HG02571 (cell line): ENCODE measurements around the gene HOXB5.

Experiments used
- ATAC-seq: cut with Tn5 transposase; IDR thresholded peaks from one replicate; pipeline ENCODE4 v1.9.1; 2021; ENCODE audit warnings: mild to moderate bottlenecking, moderate library complexity; ENCODE audit not compliant: unreplicated experiment

HOXB5 gene

GRCh38 chr17:48576479-48577309, 16.9 kb downstream of the HOXB5 start:
- no peak for ATAC-seq

DNA sequence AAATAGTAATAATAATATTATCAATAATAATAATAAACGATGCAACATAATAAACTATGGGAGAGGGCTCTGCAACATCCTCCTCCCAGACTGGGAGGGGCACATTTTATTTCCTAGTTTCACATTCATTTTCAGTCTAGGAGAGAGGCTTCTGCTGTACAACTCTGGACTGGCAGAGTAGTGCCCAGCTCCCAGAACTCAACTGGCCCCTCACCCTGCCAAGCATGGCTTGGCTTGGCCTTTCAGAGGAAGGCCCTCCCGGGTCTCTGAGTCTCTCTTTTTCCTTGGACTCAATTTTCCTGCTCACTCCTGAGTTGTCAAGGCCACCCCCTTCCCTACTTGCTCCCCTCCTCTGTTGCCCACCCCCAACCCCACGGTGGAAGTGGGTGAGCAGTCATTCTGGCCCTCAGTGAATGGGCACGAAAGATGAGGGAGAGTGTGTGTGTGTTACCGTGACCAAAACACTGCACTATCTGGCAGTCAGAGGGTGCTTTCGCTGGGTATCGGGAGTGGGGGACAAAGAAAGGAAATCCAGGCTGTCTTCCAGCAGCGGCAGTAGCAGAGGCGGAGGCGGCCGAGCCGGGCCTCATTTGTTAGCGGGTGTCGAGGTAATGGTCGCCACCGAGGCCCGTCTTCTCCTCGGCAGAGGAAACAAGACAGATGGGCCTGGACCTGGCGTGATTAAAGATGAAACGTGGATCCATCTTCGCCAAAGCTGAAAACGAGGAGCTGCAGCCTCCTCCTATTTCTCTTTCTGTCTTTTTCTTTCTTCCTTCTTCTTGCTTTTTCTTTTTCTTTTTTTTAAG, 17.7 kb downstream of the HOXB5 start:
- no peak for ATAC-seq

- ATAC-seq, result no peak
Measured at GRCh38 chr17:48575066-48575582, 18.5 kb downstream of the HOXB5 start.

GRCh38 chr17:48574505-48575065, 19.0 kb downstream of the HOXB5 start:
- no peak for ATAC-seq

DNA sequence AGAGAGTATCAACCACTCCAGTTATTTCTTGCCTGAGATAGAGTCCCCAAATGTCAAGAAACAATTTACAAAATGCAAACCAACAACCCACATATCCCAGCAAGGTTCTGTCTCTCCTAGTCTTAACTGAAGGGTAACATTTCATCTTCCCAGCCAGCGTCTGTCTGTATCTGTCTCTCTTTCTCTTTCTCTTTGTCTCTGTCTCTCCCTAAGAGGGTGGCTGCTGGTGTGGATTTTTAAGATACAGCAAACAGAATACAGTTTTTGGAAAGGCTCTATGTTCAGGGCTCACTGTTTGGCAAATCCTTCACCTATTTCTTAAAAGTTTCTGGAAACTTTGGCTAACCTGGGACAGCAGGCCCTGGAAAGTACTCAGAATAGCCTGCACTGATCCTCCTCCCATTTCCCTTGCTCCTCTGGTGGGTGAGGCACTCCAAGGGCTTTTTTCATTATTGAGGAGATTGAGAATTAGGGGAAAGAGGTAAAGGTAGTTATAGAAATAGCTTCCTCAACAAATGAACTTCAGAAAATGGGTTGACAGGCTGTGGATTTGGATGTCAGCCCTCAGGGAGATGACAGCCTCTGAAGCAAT, 21.7 kb downstream of the HOXB5 start:
- no peak for ATAC-seq

- ATAC-seq, result no peak
Measured at GRCh38 chr17:48571024-48571818, 22.4 kb downstream of the HOXB5 start.

DNA sequence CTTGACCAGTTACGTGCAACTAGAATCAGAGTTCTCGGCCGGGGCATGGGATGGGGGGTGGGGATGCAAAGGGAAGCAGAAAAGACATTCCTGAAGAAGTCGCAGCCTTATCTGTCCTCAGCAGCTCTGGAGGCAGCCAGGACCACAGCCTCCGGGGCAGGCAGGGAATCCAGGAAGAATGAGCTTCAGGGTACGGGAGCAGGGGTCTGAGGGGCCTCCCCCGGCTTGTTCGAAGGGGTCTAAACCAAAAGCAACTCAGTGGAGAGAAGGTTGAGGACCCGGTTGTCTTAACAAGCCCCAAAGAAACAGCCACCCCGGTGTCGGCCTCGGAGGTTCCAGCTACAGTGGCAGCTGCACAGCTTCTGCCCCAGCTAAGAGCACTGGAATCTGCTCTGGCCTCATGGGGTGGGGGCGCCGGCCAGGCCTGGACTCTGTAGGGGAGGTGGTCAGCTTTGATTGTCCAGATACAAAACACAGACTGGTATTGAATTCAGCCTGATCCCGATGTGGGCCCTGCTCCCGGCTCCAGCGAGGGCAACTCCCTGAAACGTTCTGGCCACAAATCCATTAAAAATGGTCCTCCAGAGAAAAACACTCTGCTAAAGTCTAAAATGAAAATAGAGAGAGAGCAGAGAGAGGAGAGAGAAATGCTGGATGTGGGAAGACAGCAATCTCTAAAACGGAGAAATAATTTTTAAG, 23.1 kb downstream of the HOXB5 start:
- no peak for ATAC-seq

DNA sequence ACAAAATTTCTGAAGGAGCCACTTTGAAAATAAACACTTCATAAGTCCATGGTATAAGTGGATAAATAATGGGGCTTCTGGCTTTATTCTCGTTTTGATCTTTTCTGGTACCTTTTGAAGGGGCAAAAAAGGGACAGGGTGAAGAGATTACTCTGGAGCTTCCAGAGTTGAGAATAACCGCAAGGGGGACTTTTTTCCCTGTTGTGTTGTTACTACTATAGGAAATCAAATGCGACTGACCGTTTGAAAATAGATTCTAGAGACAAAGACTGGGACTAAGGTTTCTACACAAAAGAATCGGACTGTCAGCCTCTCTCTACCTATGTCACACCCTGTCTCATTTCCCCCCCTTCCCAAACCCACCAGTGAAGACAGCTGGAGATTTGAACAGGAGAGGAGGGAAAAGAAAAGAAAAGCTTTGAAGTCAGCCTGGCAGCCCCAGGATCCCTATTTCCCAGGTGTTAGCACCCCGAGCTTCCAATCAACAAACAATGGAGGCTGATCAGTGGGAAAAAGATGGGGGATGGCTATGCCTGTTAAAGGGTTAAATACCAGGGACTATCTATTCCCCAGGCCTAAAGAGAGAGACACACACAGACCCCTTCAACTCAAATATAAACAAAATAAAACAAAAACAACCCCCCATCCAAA, 23.8 kb downstream of the HOXB5 start:
- no peak for ATAC-seq

- no peak for ATAC-seq
Measured at GRCh38 chr17:48569240-48569582, 24.4 kb downstream of the HOXB5 start.

DNA sequence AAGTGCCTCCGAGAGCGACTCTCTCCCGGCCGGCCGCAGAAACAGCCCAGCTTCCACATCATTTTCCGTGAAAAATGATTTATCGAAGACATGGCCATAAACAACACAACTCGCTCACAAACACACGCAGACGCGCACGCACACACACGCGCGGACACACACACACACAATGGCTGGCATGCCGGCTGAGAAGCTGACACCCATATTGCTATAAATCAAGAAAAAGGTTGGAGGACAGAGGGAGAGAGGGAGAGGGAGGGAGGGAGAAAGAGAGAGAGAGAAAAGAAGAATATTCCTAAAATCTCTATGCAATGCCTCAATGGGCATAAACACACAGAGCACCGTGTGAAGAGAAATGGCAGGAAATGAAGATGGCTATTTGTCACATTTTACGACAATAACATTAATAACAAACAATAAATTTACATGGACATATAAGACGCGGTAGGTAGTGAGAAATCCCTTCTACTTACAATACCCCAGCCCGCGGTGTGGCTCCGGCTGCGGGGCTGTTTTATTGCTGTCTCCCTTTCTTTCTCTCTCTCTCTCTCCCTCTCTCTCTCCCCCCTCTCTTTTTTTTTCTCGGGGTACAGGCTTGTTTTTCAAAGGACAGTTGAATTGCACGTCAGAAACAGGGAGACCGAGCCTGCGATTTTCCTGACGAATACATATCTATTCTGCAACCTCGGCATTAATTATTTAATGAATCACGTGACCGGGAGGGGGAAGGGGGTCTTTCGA, 24.9 kb downstream of the HOXB5 start:
- ATAC-seq, result no peak

DNA sequence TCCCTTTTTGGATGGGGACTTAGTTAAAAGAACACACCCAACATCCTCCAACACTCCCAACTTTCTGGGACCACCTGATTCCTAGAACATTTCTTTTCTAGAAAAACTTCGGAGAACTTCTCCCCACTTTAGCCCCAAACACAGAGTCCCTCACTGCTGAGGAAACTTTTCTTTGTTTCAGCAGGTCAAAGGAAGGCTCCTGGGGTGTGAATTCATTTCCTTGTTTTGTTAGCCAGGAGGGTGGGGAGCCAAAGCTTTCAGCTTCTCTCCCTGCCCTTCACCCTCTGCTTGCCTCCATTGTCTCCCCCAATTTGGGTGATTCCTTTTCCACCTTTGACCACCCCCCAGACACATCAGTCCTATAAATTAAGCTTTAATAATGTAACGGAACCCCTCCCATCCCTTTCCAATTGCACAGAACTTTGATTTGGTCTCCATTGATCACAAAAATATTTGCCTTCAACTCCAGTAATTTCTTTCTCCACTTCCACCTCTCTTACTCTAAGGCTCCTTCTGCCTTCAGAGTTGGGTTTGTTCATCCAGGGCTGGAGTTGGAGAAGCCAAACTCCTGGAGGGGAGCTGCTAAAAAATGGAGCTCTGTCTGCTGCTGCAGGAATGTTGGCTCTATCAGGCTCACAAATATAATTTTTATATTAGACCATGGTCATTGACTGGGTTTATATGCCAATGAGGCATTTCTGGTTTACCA, 25.8 kb downstream of the HOXB5 start:
- no peak for ATAC-seq

GRCh38 chr17:48567209-48567608, 26.4 kb downstream of the HOXB5 start:
- no peak for ATAC-seq

DNA sequence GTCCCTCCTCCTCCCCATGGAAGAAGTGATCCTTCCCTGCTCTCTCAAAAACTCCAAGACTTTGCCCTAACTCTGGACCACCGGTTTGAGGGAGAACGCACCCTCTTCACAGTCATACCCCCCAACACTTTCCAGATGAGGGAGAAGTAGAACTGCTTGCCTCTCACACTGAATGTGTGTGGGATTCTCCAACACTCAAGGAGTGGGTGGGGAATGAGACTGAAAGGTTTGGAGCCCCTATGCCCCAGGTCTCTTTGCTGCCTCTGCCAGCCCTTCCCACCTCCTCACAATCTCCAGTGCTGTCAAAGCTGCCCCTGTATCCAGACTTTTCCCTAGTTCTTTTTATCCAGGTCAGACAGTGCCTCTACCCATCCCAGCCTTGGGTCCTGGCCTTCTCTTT, 26.9 kb downstream of the HOXB5 start:
- no peak for ATAC-seq

- ATAC-seq, result no peak
Measured at GRCh38 chr17:48565925-48566710, 27.5 kb downstream of the HOXB5 start.

DNA sequence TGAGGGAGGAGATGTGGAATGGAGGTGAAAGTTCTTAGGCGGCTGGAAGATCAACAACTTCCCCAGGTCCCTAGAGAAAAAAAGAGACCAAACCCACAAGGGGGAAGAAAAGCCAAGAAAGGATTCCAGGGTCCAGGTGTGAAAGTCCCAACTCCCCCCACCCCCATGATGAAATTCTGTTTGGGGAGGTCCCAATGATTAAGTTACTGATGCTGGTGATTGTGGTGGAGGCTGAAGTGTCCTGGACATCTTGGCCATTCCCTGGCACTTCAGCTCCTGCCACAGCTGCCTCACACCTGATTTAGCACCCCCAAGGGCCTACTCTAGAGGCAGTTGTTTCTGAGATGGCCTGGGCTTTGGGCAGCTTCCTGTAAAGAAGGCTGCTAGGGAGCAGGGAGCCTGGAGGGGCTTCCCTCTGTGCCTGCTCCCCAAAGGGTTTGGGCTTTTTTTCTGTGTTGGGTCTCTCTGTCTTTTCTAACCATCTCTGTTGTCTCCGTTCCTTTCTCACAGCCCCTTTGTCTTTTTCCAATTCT, 28.5 kb downstream of the HOXB5 start:
- ATAC-seq, result no peak

DNA sequence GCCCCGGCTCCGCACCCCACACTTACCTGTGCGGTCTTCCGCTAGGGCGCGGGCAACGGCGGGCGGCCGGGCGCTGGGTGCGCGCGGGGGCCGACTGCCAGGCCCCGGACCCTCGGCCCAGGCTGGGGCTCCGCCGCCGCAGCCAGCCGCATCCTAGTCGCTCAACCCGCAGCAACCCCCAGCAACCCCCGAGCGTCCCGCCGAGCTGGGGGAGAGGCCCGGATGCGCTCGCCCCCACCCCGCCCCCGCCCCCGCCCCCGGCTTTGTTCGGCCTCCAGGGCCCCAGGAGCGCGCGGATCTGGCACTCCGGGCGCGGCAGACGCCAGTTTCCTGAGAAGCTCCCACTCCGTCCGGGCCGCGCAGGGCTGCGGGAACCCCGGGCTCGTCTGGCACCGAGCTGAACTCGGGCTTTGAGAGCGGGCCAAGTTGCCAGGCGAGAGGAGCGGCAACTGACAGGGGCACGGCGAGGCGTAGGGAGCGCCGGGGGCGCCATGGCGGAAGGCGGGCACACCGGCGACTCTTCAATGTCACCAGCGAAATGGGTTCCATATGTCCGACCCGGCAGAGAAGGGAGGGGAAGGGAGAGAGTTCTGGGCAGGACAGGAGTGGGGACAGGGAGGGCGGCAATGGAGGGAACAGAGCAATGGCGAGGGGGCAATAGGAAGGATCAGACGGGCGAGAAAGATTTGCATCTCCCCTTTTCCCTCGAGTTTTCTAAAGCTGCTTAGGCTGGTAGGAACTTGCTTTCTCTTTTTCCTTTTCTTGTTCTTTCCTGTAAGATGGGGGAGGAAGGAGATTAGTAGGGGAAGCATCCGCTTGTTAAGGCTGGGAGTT, 29.2 kb downstream of the HOXB5 start:
- ATAC-seq, result no peak
